H1 (cell line): ENCODE results near the gene ITGAE. TPM values are rescaled to one million over a fixed set of nuclear protein-coding genes. Genes with fewer than 3 reads are reported as not detected.

Experiments used
- CTCF ChIA-PET: fragments of 300-600 bp; sonication (Branson Sonifier 250); formaldehyde crosslinking; loops from one replicate; lab custom pipeline; 2021; ENCODE audit not compliant: partially characterized antibody; lab: Charles Lee
- POLR2A ChIA-PET: fragments of 300-600 bp; sonication (Branson Sonifier 250); formaldehyde crosslinking; loops from one replicate; lab custom pipeline; 2021; ENCODE audit warnings: inconsistent platforms; ENCODE audit not compliant: partially characterized antibody; lab: Charles Lee
- DNase-seq, 2 experiments: peaks; one replicate each; pipeline versions ENCODE4 v3.0.0 to v3.0.0-alpha.2; 2010 to 2022; ENCODE audit warnings: low spot score in 2 of 2, low read depth in 1 of 2, mixed read lengths in 1 of 2
- FAIRE-seq: peaks from 2 replicates; lab custom pipeline; 2011; peaks lifted over from hg19 to GRCh38; lab: Jason Lieb, UNC
- H2AFZ ChIP-seq: 2 replicates; pipeline ENCODE4 v1.8.1; 2012; ENCODE audit warnings: low read length, inconsistent platforms
- H2AK5ac ChIP-seq: 2 replicates; pipeline ENCODE4 v1.6.1; 2013; ENCODE audit warnings: low read depth, low read length
- H2BK120ac ChIP-seq: replicated peaks from 2 replicates; pipeline ENCODE3; 2013; ENCODE audit warnings: low read depth, low read length, inconsistent platforms
- H2BK12ac ChIP-seq: 2 replicates; pipeline ENCODE4 v1.6.1; 2013; ENCODE audit warnings: low read depth, low read length
- H2BK15ac ChIP-seq: 2 replicates; pipeline ENCODE4 v1.6.1; 2013; ENCODE audit warnings: low read length
- H2BK20ac ChIP-seq: 2 replicates; pipeline ENCODE4 v1.6.1; 2013; ENCODE audit warnings: low read length
- H2BK5ac ChIP-seq: 2 replicates; pipeline ENCODE4 v1.6.1; 2013; ENCODE audit warnings: low read depth, low read length
- H3K14ac ChIP-seq: 2 replicates; pipeline ENCODE4 v1.6.1; 2013; ENCODE audit warnings: inconsistent platforms; ENCODE audit not compliant: insufficient read length
- H3K18ac ChIP-seq: 2 replicates; pipeline ENCODE4 v1.6.1; 2013; ENCODE audit warnings: low read length; ENCODE audit errors: extremely low read depth
- H3K23ac ChIP-seq: 2 replicates; pipeline ENCODE4 v1.6.1; 2013; ENCODE audit warnings: inconsistent platforms; ENCODE audit not compliant: insufficient read length
- H3K23me2 ChIP-seq: 2 replicates; pipeline ENCODE4 v1.6.1; 2013; ENCODE audit warnings: low read depth, low read length
- H3K27ac ChIP-seq: 2 replicates; pipeline ENCODE4 v1.6.1; 2011; ENCODE audit warnings: low read depth, low read length, inconsistent platforms
- H3K27me3 ChIP-seq, 4 experiments: replicated peaks in 1 of 4; 1 replicate in 1 of 4; 2 replicates in 3 of 4; pipeline versions ENCODE4 v1.6.1 to v1.8.1; 2011 to 2013; ENCODE audit warnings: low read length in 3 of 4, mild to moderate bottlenecking in 3 of 4, inconsistent platforms in 2 of 4, mixed read lengths in 2 of 4, moderate library complexity in 1 of 4; ENCODE audit not compliant: control insufficient read depth in 3 of 4, insufficient read depth in 3 of 4; ENCODE audit errors: extremely low read depth in 1 of 4
- H3K36me3 ChIP-seq, 4 experiments: 2 replicates each; pipeline versions ENCODE4 v1.6.1 to v1.8.1; 2011 to 2013; ENCODE audit warnings: mild to moderate bottlenecking in 4 of 4, low read length in 3 of 4, moderate library complexity in 2 of 4, control low read depth in 1 of 4, inconsistent platforms in 1 of 4; ENCODE audit not compliant: insufficient read depth in 4 of 4, control insufficient read depth in 2 of 4
- H3K4ac ChIP-seq: replicated peaks from 2 replicates; pipeline ENCODE3; 2013; ENCODE audit warnings: low read length, low read depth, mixed read lengths, inconsistent platforms; ENCODE audit not compliant: insufficient read length
- H3K4me1 ChIP-seq, 4 experiments: replicated peaks in 1 of 4; 1 replicate in 1 of 4; 2 replicates in 3 of 4; pipeline versions ENCODE4 v1.6.1 to v1.8.1; 2011 to 2013; ENCODE audit warnings: low read length in 3 of 4, inconsistent platforms in 2 of 4, mixed read lengths in 1 of 4; ENCODE audit not compliant: insufficient read depth in 4 of 4, control insufficient read depth in 3 of 4
- H3K4me2 ChIP-seq, 2 experiments: 2 replicates each; pipeline versions ENCODE4 v1.6.1 to v1.8.1; 2011 to 2013; ENCODE audit warnings: low read depth in 2 of 2, low read length in 2 of 2, control low read depth in 1 of 2, inconsistent platforms in 1 of 2, mild to moderate bottlenecking in 1 of 2; ENCODE audit not compliant: insufficient read depth in 1 of 2
- H3K4me3 ChIP-seq, 4 experiments: fragments of 200-600, 300-600 bp in 1 of 4; sonication (generic), shearing (Covaris generic), sonication (Bioruptor Twin) in 1 of 4; 2 replicates each; pipeline versions ENCODE4 v1.5.1 to v1.8.1; 2011 to 2016; ENCODE audit warnings: low read length in 4 of 4, low read depth in 3 of 4, control low read depth in 2 of 4, inconsistent platforms in 2 of 4, mild to moderate bottlenecking in 2 of 4, mixed read lengths in 1 of 4, moderate library complexity in 1 of 4; ENCODE audit not compliant: insufficient read depth in 2 of 4; ENCODE audit errors: extremely low read depth in 1 of 4
- H3K56ac ChIP-seq: replicated peaks from 2 replicates; pipeline ENCODE3; 2013; ENCODE audit warnings: low read depth, mild to moderate bottlenecking, mixed read lengths, low read length, inconsistent platforms; ENCODE audit not compliant: insufficient read length
- H3K79me1 ChIP-seq: 2 replicates; pipeline ENCODE4 v1.6.1; 2013; ENCODE audit warnings: low read depth, low read length, control low read depth
- H3K79me2 ChIP-seq, 2 experiments: 2 replicates each; pipeline versions ENCODE4 v1.6.1 to v1.8.1; 2012 to 2013; ENCODE audit warnings: low read length in 2 of 2, mild to moderate bottlenecking in 2 of 2, inconsistent platforms in 1 of 2; ENCODE audit not compliant: insufficient read depth in 2 of 2, control insufficient read depth in 1 of 2
- H3K9ac ChIP-seq, 4 experiments: replicated peaks in 1 of 4; 1 replicate in 1 of 4; 2 replicates in 3 of 4; pipeline versions ENCODE4 v1.6.1 to v1.8.1; 2011 to 2013; ENCODE audit warnings: low read depth in 3 of 4, low read length in 3 of 4, control low read depth in 2 of 4, mild to moderate bottlenecking in 2 of 4, moderate library complexity in 2 of 4, inconsistent platforms in 1 of 4; ENCODE audit errors: extremely low read depth in 1 of 4
- H3K9me3 ChIP-seq, 2 experiments: 2 replicates each; pipeline versions ENCODE4 v1.6.1 to v1.8.1; 2012 to 2013; ENCODE audit warnings: mild to moderate bottlenecking in 2 of 2, moderate library complexity in 2 of 2, control low read depth in 1 of 2, inconsistent platforms in 1 of 2, low read depth in 1 of 2, low read length in 1 of 2, mixed read lengths in 1 of 2; ENCODE audit not compliant: insufficient read depth in 2 of 2
- H4K20me1 ChIP-seq, 2 experiments: replicated peaks in 1 of 2; 2 replicates each; pipeline versions ENCODE3 to v1.8.1; 2011 to 2013; ENCODE audit warnings: inconsistent platforms in 2 of 2, low read length in 2 of 2, mild to moderate bottlenecking in 1 of 2; ENCODE audit not compliant: insufficient read depth in 2 of 2, control insufficient read depth in 1 of 2
- H4K5ac ChIP-seq: 2 replicates; pipeline ENCODE4 v1.6.1; 2013; ENCODE audit warnings: low read length, low read depth, mixed read lengths, inconsistent platforms; ENCODE audit not compliant: insufficient read length
- H4K8ac ChIP-seq: 2 replicates; pipeline ENCODE4 v1.8.0; 2013; ENCODE audit warnings: mild to moderate bottlenecking, moderate library complexity, low read length, inconsistent platforms; ENCODE audit not compliant: insufficient read depth; ENCODE audit errors: extremely low read depth
- H4K91ac ChIP-seq: replicated peaks from 2 replicates; pipeline ENCODE3; 2013; ENCODE audit warnings: low read length, mixed read lengths, inconsistent platforms; ENCODE audit not compliant: insufficient read length
- KDM1A ChIP-seq: fragments of 200-600, 300-600 bp; sonication (generic); IDR thresholded peaks from 2 replicates; pipeline ENCODE4 v1.7.1; 2016; ENCODE audit warnings: mild to moderate bottlenecking, low read length, borderline replicate concordance
- POLR2A ChIP-seq, 2 experiments: IDR thresholded peaks; 1 replicate in 1 of 2; 2 replicates in 1 of 2; pipeline ENCODE4 v1.6.1; 2011; ENCODE audit warnings: low read depth in 2 of 2, low read length in 2 of 2, mild to moderate bottlenecking in 2 of 2; ENCODE audit errors: control extremely low read depth in 1 of 2
- WGBS, 2 experiments: shearing (Covaris generic) in 1 of 2; methylation state at CpG; one replicate each; pipeline versions ENCODE4 v1.1.6 to v1.1.7; 2013 to 2015; ENCODE audit warnings: low lambda C conversion rate in 2 of 2, mixed read lengths in 2 of 2, inconsistent platforms in 1 of 2, low coverage in 1 of 2, missing lambda C conversion rate in 1 of 2; ENCODE audit not compliant: insufficient replicate concordance in 2 of 2, insufficient coverage in 1 of 2, insufficient read length in 1 of 2; ENCODE audit errors: extremely low coverage in 1 of 2, missing lambda C conversion rate in 1 of 2; 5-methylcytosine and 5-hydroxymethylcytosine counted together
- polyA plus RNA-seq, 7 experiments: library from polyadenylated mRNA; depleted of rRNA in 3 of 7; stranded (reverse) in 5 of 7; unstranded in 2 of 7; fragments of >200 nt in 5 of 7; fragments of 200-250 nt in 2 of 7; gene quantifications; 1 replicate in 5 of 7; 2 replicates in 1 of 7; 4 replicates in 1 of 7; pipeline versions ENCODE4 v1.2.1 to v1.2.3, GENCODE V29; 2011 to 2013; ENCODE audit warnings: missing spikeins in 2 of 7, mixed read lengths in 2 of 7
- total RNA-seq: library from RNA; stranded (reverse); fragmentation: NEBNext Ultra II Directional; extraction: Animal tissue kit (Norgen Biotek cat#: 25700); gene quantifications from 2 replicates; pipeline ENCODE4 v1.2.1, GENCODE V29; 2021

Gene ITGAE
- total and polyA plus RNA-seq, 2 of the 8 experiments (the other 6 are each of a cell fraction or from before 2014, with no cell fraction given): 23.2 to 43.1 TPM

DNA sequence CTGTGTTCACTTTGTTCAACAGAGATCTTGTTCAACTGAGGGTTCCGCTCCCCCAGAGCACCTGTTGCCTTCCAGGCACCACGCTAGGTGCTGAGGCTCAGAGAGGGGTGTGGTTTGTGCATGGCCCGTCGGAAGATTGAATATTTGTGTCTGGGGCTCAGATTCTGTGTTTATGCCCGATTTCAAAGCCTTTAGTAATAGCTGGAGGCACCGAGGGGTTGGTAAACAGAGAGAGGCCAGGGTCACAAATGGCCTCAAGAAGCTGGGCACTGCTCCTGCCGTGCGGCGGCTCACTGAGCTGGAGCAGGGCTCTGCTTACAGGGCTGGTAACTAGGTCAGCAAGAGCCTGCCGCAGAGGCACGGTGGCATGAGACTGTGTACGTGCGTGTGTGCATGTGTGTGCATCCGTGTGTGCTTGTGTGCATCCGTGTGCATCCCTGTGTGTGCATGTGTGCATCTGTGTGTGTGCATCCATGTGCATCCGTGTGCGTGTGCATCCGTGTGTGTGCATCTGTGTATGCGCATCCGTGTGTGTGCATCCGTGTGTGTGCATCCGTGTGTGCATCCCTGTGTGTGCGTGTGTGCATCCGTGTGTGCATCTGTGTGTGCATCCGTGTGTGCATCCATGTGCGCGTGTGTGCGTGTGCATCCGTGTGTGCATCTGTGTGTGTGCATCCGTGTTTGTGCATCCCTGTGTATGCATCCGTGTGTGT, 5.4 kb downstream of the ITGAE start:
- no peak overlapping the region for H3K14ac ChIP-seq
- H3K56ac ChIP-seq: no peak overlapping the region
- H2BK120ac ChIP-seq: no peak overlapping the region
- no peak for FAIRE-seq
- no peaks in the 10 kb centered on the region for H3K4me1 ChIP-seq
- H4K5ac ChIP-seq: no peak overlapping the region
- H3K23me2 ChIP-seq: no peaks in the 10 kb centered on the region
- no peak overlapping the region for H2BK20ac ChIP-seq
- H3K9me3 ChIP-seq: no peaks in the 10 kb centered on the region
- H3K23ac ChIP-seq: no peak overlapping the region
- H2AK5ac ChIP-seq: peak overlapping the region; percentile 13; the same call in 1 of the 2 replicates
- no peaks in the 10 kb centered on the region for H3K79me2 ChIP-seq
- no peak overlapping the region for H3K27ac ChIP-seq
- CTCF ChIA-PET: interaction anchor here (1.0 to 3.8 kb wide), 5 partner anchors 8 to 63 kb away, joined by 3 to 32 read pairs (median 3); no protein-coding TSS in a partner anchor
- DNase-seq: no peak
- WGBS, 2 experiments: 85% methylated on average over 28 of the region's 31 CpGs; no CpG with 5 or more reads in 1 of the 2 experiments
- no peak overlapping the region for H4K91ac ChIP-seq
- POLR2A ChIA-PET: interaction anchor here (0.7 kb wide), 1 partner anchor 49 kb away, joined by 3 read pairs; no protein-coding TSS in a partner anchor
- 0 out of 2 replicates have a peak overlapping the region, but pooled peaks have one; percentile 82 for H2BK15ac ChIP-seq
- peak overlapping the region; percentile 18; the same call in 1 of the 2 replicates for H2BK5ac ChIP-seq
- peaks cover 2 to 5% of the 10 kb centered on the region in 2 experiments for H4K20me1 ChIP-seq
- no peak overlapping the region for H3K18ac ChIP-seq
- H3K27me3 ChIP-seq: no peaks in the 10 kb centered on the region
- no peak overlapping the region for H4K8ac ChIP-seq
- H3K4me2 ChIP-seq: no peak overlapping the region
- peak; percentile 19; the same call in 1 of the 2 replicates for TF ChIP-seq KDM1A
- TF ChIP-seq POLR2A (IDR thresholded peaks at IDR 0.05; ENCODE audit: control extremely low read depth in 1 of 2, low read depth in 2 of 2, low read length in 2 of 2): no peak
- no peak overlapping the region for H3K4ac ChIP-seq
- no peaks in the 10 kb centered on the region for H3K36me3 ChIP-seq
- H2AFZ ChIP-seq: no peak overlapping the region
- H3K9ac ChIP-seq: no peak overlapping the region
- H3K79me1 ChIP-seq: no peaks in the 10 kb centered on the region
- H2BK12ac ChIP-seq: peak overlapping the region; percentile 20; the same call in 1 of the 2 replicates
- H3K4me3 ChIP-seq: no peak overlapping the region
